ENCODE data around the gene USF3. TPM values are rescaled to one million over a fixed set of nuclear protein-coding genes. Genes with fewer than 3 reads are reported as not detected.

The USF3 gene
- total and polyA plus RNA-seq, 2 experiments from 2014 or later, result 10.1 to 23.5 TPM

- Histone ChIP-seq H3K27ac (ENCODE audit: low read depth) (no peak overlapping the region), H3K4me2 (no peak overlapping the region), H3K36me3 (ENCODE audit: insufficient read depth) (no peaks in the 10 kb centered on the region), H3K4me1 (ENCODE audit: insufficient read depth) (no peaks in the 10 kb centered on the region), H4K20me1 (replicated peaks; ENCODE audit: insufficient read depth) (no peaks in the 10 kb centered on the region), H3K79me2 (replicated peaks; ENCODE audit: insufficient read depth) (no peaks in the 10 kb centered on the region), H3K4me3 (no peak overlapping the region), H3F3A (replicated peaks; ENCODE audit: low read depth) (no peaks in the 10 kb centered on the region), H2AFZ (no peak overlapping the region), H3K27me3 (ENCODE audit: insufficient read depth) (no peaks in the 10 kb centered on the region), H3K9me2 (ENCODE audit: insufficient read depth) (no peaks in the 10 kb centered on the region)
- no peak overlapping the region for H3K27ac Mint-ChIP-seq
- DNase-seq (ENCODE audit: low spot score) (no peak), ATAC-seq (no peak)
- no peak overlapping the region for H3K4me3 Mint-ChIP-seq
- H3K9me3 Mint-ChIP-seq, result no peaks in the 10 kb centered on the region
- H3K36me3 Mint-ChIP-seq (ENCODE audit: low read depth), result peaks cover 12% of the 10 kb centered on the region
- TF ChIP-seq ZNF114 (CRISPR knock-in tag; IDR thresholded peaks at IDR 0.05), result no peak
- no peak for TF ChIP-seq CREB1 (CRISPR knock-in tag; IDR thresholded peaks at IDR 0.05; ENCODE audit: low read depth)
- no peak for TF ChIP-seq EZH2phosphoT487 (IDR thresholded peaks at IDR 0.05; ENCODE audit: unreplicated experiment)
- no peak for TF ChIP-seq JUNB (IDR thresholded peaks at IDR 0.05; ENCODE audit: unreplicated experiment)
- no peak for TF ChIP-seq CTCF (conservative IDR thresholded peaks at IDR 0.05; ENCODE audit: low read depth in 2 of 2)
- no peaks in the 10 kb centered on the region for H3K4me1 Mint-ChIP-seq
- peaks cover under 1% of the 10 kb centered on the region for H3K27me3 Mint-ChIP-seq (ENCODE audit: insufficient read depth, low read depth, poor library complexity)
These were observed 41.6 kb downstream of the USF3 start for GRCh38 chr3:113654851-113655250.

- H3K79me2 ChIP-seq (replicated peaks; ENCODE audit: insufficient read depth), result no peaks in the 10 kb centered on the region
- peaks cover 9% of the 10 kb centered on the region for H3K36me3 Mint-ChIP-seq (ENCODE audit: low read depth)
- no peak overlapping the region for H3K27ac Mint-ChIP-seq
- H3F3A ChIP-seq (replicated peaks; ENCODE audit: low read depth), result no peaks in the 10 kb centered on the region
- no peaks in the 10 kb centered on the region for H3K4me1 ChIP-seq (ENCODE audit: insufficient read depth)
- no peaks in the 10 kb centered on the region for H3K9me3 Mint-ChIP-seq
- no peaks in the 10 kb centered on the region for H3K27me3 ChIP-seq (ENCODE audit: insufficient read depth)
- H3K4me1 Mint-ChIP-seq, result no peaks in the 10 kb centered on the region
- no peak for DNase-seq (ENCODE audit: low spot score)
- no peak overlapping the region for H3K4me2 ChIP-seq
- no peaks in the 10 kb centered on the region for H3K9me2 ChIP-seq (ENCODE audit: insufficient read depth)
- H3K27ac ChIP-seq (ENCODE audit: low read depth), result no peak overlapping the region
- H3K4me3 Mint-ChIP-seq, result no peak overlapping the region
- no peak for ATAC-seq
- H2AFZ ChIP-seq, result no peak overlapping the region
- H3K4me3 ChIP-seq, result no peak overlapping the region
- no peaks in the 10 kb centered on the region for H3K36me3 ChIP-seq (ENCODE audit: insufficient read depth)
- no peaks in the 10 kb centered on the region for H4K20me1 ChIP-seq (replicated peaks; ENCODE audit: insufficient read depth)
- no peaks in the 10 kb centered on the region for H3K27me3 Mint-ChIP-seq (ENCODE audit: insufficient read depth, low read depth, poor library complexity)
- TF ChIP-seq NANOG (IDR thresholded peaks at IDR 0.05; ENCODE audit: borderline replicate concordance) (no peak), REST (IDR thresholded peaks at IDR 0.05; ENCODE audit: unreplicated experiment) (no peak), POLR2AphosphoS5 (IDR thresholded peaks at IDR 0.05; ENCODE audit: low read depth) (no peak), EZH2phosphoT487 (IDR thresholded peaks at IDR 0.05; ENCODE audit: unreplicated experiment) (no peak), EZH2 (IDR thresholded peaks at IDR 0.05; ENCODE audit: low read depth, unreplicated experiment) (no peak), CTCF (conservative IDR thresholded peaks at IDR 0.05; ENCODE audit: low read depth in 2 of 2) (no peak)
These were observed 42.1 kb downstream of the USF3 start for GRCh38 chr3:113654310-113654709.
